ENCODE results near the gene ZNF423.

Gene ZNF423

DNA sequence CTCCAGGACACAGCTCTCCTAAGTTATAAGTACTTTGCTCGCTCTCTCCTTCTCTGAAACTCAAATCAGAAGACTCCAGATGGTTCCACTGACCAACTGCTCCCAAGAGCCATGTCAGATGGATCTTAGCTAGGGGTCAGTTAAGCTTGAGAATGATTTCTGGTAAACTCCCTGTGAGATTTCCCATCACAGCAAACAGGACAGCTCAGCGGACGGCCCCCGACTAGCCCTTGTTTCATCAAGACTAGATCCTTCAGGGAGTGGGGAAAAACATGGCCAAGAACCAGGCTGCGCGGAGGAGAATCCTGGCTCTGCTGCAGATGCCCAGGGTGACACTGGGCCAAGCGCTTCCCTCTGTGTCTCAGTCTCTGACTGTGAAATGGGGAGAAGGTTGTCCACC lies 322.5 kb downstream of the ZNF423 start:
- no peak overlapping the region for H3K27ac ChIP-seq (ENCODE audit: low read depth, low read length)
- peaks cover 26% of the 10 kb centered on the region for H3K27me3 ChIP-seq (ENCODE audit: control insufficient read depth, low read length)
- H4K20me1 ChIP-seq (ENCODE audit: control insufficient read depth, insufficient read depth, low read depth, low read length) = no peaks in the 10 kb centered on the region

DNA sequence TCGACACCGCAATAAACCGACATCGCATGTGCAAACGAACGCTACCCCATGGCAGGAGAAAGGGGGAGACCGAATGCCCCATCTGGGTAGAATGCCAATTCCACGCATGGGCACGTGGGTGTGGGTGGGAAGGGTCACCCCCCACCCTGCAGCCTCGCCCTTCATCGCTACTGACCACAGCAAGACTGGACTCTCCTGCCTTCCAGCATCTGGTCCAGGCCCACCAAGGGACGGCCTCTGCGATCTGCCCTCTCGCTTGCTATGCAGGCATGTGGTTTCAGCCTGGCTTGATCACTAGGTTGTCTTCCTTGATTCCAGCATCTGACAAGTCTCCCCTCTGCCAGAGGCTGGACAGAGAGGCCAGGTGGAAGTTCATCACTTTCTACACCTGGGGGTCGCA lies 323.0 kb downstream of the ZNF423 start:
- Histone ChIP-seq H3K27me3 (ENCODE audit: control insufficient read depth, low read length) (peaks cover 31% of the 10 kb centered on the region), H3F3A (ENCODE audit: control insufficient read depth, insufficient read depth) (no peaks in the 10 kb centered on the region), H3K79me2 (ENCODE audit: control insufficient read depth, low read length) (no peaks in the 10 kb centered on the region), H3K4me1 (ENCODE audit: control insufficient read depth, low read length) (peaks cover 13% of the 10 kb centered on the region), H3K4me2 (ENCODE audit: low read length) (no peak overlapping the region), H3K27ac (ENCODE audit: low read depth, low read length) (no peak overlapping the region), H3K4me3 (ENCODE audit: low read length) (no peak overlapping the region), H4K20me1 (ENCODE audit: control insufficient read depth, insufficient read depth, low read depth, low read length) (no peaks in the 10 kb centered on the region), H3K9me2 (replicated peaks; ENCODE audit: control insufficient read depth, low read length) (no peaks in the 10 kb centered on the region), H3K36me3 (ENCODE audit: control insufficient read depth, low read length) (no peaks in the 10 kb centered on the region), H3K9me3 (ENCODE audit: control insufficient read depth, insufficient read depth, low read length) (no peaks in the 10 kb centered on the region)
- TF ChIP-seq EZH2phosphoT487 (IDR thresholded peaks at IDR 0.05; ENCODE audit: borderline replicate concordance, low read length) = no peak
- TF ChIP-seq, protein P1, sequence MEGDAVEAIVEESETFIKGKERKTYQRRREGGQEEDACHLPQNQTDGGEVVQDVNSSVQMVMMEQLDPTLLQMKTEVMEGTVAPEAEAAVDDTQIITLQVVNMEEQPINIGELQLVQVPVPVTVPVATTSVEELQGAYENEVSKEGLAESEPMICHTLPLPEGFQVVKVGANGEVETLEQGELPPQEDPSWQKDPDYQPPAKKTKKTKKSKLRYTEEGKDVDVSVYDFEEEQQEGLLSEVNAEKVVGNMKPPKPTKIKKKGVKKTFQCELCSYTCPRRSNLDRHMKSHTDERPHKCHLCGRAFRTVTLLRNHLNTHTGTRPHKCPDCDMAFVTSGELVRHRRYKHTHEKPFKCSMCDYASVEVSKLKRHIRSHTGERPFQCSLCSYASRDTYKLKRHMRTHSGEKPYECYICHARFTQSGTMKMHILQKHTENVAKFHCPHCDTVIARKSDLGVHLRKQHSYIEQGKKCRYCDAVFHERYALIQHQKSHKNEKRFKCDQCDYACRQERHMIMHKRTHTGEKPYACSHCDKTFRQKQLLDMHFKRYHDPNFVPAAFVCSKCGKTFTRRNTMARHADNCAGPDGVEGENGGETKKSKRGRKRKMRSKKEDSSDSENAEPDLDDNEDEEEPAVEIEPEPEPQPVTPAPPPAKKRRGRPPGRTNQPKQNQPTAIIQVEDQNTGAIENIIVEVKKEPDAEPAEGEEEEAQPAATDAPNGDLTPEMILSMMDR (IDR thresholded peaks at IDR 0.05; ENCODE audit: low read depth, low read length, poor library complexity, severe bottlenecking) = no peak

More for the DNA sequence above, 322.5 kb downstream of the ZNF423 start:
- TF ChIP-seq EZH2phosphoT487 (IDR thresholded peaks at IDR 0.05; ENCODE audit: borderline replicate concordance, low read length) = no peak
- TF ChIP-seq, protein P1 (IDR thresholded peaks at IDR 0.05; ENCODE audit: low read depth, low read length, poor library complexity, severe bottlenecking) = no peak
- H3F3A ChIP-seq (ENCODE audit: control insufficient read depth, insufficient read depth) = no peaks in the 10 kb centered on the region
- no peaks in the 10 kb centered on the region for H3K36me3 ChIP-seq (ENCODE audit: control insufficient read depth, low read length)
- no peaks in the 10 kb centered on the region for H3K9me3 ChIP-seq (ENCODE audit: control insufficient read depth, insufficient read depth, low read length)
- H3K4me2 ChIP-seq (ENCODE audit: low read length) = no peak overlapping the region
- no peak overlapping the region for H3K4me3 ChIP-seq (ENCODE audit: low read length)
- no peaks in the 10 kb centered on the region for H3K79me2 ChIP-seq (ENCODE audit: control insufficient read depth, low read length)
- no peaks in the 10 kb centered on the region for H3K9me2 ChIP-seq (replicated peaks; ENCODE audit: control insufficient read depth, low read length)
- peaks cover 13% of the 10 kb centered on the region for H3K4me1 ChIP-seq (ENCODE audit: control insufficient read depth, low read length)

DNA sequence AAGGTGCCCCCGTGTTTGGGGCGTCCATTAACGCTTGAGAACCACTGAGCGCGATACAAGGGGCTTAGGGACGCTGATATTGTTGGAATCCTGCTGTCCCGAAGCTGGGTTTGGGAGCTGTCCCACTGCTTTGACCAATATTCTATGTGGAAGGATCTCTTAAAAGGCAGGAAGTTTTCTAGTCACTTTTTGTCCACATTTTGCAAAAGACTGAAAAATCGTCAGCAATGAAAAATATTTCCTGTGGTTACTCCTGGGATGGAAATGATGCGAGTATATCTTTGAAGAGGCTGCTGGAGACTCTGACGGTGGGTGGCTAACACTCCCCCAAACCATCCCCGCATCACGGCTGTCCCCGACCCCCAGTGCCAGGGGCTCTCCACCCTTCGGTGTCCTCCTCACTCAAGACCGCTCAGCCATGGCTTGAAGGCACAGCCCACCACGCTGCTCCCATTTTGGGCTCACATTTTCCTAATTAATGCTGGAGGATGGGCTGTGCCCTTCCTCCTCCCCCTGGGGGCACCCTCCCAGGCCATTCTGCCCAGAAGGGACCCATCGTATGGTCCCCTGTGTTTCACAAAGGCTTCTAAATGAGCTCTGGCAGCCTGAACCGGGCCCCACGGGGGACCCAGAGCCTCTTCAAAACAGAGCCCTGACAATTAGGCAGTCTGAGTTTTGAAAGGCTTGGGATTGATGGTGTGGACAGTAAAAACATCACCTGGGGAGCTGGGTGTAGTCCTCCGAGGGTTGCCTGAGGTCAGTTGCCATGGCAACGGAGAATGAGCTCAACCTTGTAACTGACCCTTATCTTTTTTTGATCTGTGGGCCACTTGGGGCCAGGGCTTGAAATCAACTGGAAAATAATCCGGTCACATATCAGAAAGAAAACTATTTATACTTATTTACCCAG lies 323.7 kb downstream of the ZNF423 start:
- Histone ChIP-seq H3K27me3 (ENCODE audit: control insufficient read depth, low read length) (peaks cover 38% of the 10 kb centered on the region), H3K9me2 (replicated peaks; ENCODE audit: control insufficient read depth, low read length) (no peaks in the 10 kb centered on the region), H3K36me3 (ENCODE audit: control insufficient read depth, low read length) (no peaks in the 10 kb centered on the region), H3K9me3 (ENCODE audit: control insufficient read depth, insufficient read depth, low read length) (no peaks in the 10 kb centered on the region), H3K4me2 (ENCODE audit: low read length) (no peak overlapping the region), H3K4me3 (ENCODE audit: low read length) (no peak overlapping the region), H3F3A (ENCODE audit: control insufficient read depth, insufficient read depth) (no peaks in the 10 kb centered on the region), H4K20me1 (ENCODE audit: control insufficient read depth, insufficient read depth, low read depth, low read length) (no peaks in the 10 kb centered on the region), H3K4me1 (ENCODE audit: control insufficient read depth, low read length) (peaks cover 13% of the 10 kb centered on the region), H3K79me2 (ENCODE audit: control insufficient read depth, low read length) (no peaks in the 10 kb centered on the region), H3K27ac (ENCODE audit: low read depth, low read length) (no peak overlapping the region)
- TF ChIP-seq, protein P1 (IDR thresholded peaks at IDR 0.05; ENCODE audit: low read depth, low read length, poor library complexity, severe bottlenecking) = no peak

All from DOHH2 (cell line).